ENCODE results near the gene SLC26A6. TPM values are rescaled to one million over a fixed set of nuclear protein-coding genes. Genes with fewer than 3 reads are reported as not detected.

Gene SLC26A6
- total and polyA plus RNA-seq, 2 of the 13 experiments (the other 11 are each of a cell fraction or from before 2014, with no cell fraction given), result 40.7 to 184 TPM

- no peak for TF ChIP-seq ZNF17 (CRISPR knock-in tag; IDR thresholded peaks at IDR 0.05)
- no peak for TF ChIP-seq ZNF496 (CRISPR knock-in tag; IDR thresholded peaks at IDR 0.05; ENCODE audit: insufficient replicate concordance)
- peak; percentile 85 for TF ChIP-seq CTCF (CRISPR knock-in tag; IDR thresholded peaks at IDR 0.05)
- TF ChIP-seq ZNF343 (CRISPR knock-in tag; IDR thresholded peaks at IDR 0.05), result peak; percentile 68; the same call in 1 of the 2 replicates
- no peak for TF ChIP-seq RFXANK (CRISPR knock-in tag; IDR thresholded peaks at IDR 0.05)
- TF ChIP-seq DMAP1 (CRISPR knock-in tag; IDR thresholded peaks at IDR 0.05), result peak; percentile 55; the same call in 1 of the 2 replicates
- no peak; the same call in 1 of the 2 replicates for TF ChIP-seq GFI1 (CRISPR knock-in tag; IDR thresholded peaks at IDR 0.05; ENCODE audit: borderline replicate concordance)
- TF ChIP-seq ZNF274 (CRISPR knock-in tag; IDR thresholded peaks at IDR 0.05), result peak; percentile 87; the same call in 1 of the 2 replicates
- TF ChIP-seq ARNT (IDR thresholded peaks at IDR 0.05), result no peak
- peak; percentile 66 for TF ChIP-seq SMAD3 (CRISPR knock-in tag; IDR thresholded peaks at IDR 0.05)
- TF ChIP-seq MAFK (conservative IDR thresholded peaks at IDR 0.05 in 1 of 2, IDR thresholded peaks at IDR 0.05 in 1 of 2; ENCODE audit: low read length in 2 of 2), result no peak
- TF ChIP-seq IRX3 (CRISPR knock-in tag; IDR thresholded peaks at IDR 0.05; ENCODE audit: borderline replicate concordance, low read depth), result peak; percentile 71; the same call in 1 of the 2 replicates
- no peak for TF ChIP-seq ZNF138 (CRISPR knock-in tag; IDR thresholded peaks at IDR 0.05; ENCODE audit: low read depth)
- no peak for TF ChIP-seq PLRG1 (conservative IDR thresholded peaks at IDR 0.05)
- 0 out of 2 replicates have a peak, but pooled peaks have one; percentile 45 for TF ChIP-seq ZNF503 (CRISPR knock-in tag; IDR thresholded peaks at IDR 0.05)
- TF ChIP-seq IKZF5 (CRISPR knock-in tag; IDR thresholded peaks at IDR 0.05), result no peak
- TF ChIP-seq NFAT5 (CRISPR knock-in tag; IDR thresholded peaks at IDR 0.05), result no peak
- TF ChIP-seq PHB2 (IDR thresholded peaks at IDR 0.05; ENCODE audit: partially characterized antibody), result no peak
- TF ChIP-seq PTBP1 (IDR thresholded peaks at IDR 0.05; ENCODE audit: low read depth, low read length, poor library complexity, severe bottlenecking), result peak; percentile 70
- no peak for TF ChIP-seq HNRNPL (IDR thresholded peaks at IDR 0.05; ENCODE audit: low read depth, low read length)
- peak in 1 of 2 experiments; percentile 83; a peak in 2 of 4 replicates for TF ChIP-seq POLR2A (IDR thresholded peaks at IDR 0.05; ENCODE audit: insufficient read depth in 1 of 2, low read depth in 2 of 2, low read length in 2 of 2)
Observed at GRCh38 chr3:48635222-48636021, at the start of gene SLC26A6 (continued).

All from HepG2 (cell line).